ENCODE data around the gene KCNH2.

The KCNH2 gene

DNA sequence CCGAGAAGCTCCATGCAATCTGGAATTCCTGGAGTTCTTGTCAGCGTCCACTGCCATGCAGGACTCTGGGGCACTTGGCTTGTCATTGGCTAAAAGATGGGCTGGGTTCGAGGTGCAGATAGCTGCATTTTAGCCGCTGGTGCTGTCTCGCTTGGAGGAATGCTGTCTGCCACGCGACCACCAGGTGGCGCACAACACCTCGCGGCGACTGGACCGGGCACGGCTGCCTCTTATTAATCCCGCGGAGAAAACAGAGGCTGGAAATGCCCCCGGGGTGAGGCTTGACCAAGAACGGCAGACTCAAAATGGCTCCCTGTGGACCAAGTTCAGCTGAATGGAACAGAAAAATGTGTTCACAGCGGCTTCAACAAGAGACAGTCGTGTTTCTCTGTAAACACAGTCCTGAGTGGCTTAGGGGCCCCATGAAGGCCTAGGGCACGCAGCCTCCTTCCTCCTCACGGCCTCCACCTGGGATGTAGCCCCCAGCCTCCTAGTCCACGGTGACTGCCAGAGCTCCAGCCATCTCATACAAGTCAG is 79.6 kb downstream of the KCNH2 start:
- H3K27me3 Mint-ChIP-seq (ENCODE audit: low read depth, poor library complexity) = peaks cover 25% of the 10 kb centered on the region
- TF ChIP-seq, protein P1, sequence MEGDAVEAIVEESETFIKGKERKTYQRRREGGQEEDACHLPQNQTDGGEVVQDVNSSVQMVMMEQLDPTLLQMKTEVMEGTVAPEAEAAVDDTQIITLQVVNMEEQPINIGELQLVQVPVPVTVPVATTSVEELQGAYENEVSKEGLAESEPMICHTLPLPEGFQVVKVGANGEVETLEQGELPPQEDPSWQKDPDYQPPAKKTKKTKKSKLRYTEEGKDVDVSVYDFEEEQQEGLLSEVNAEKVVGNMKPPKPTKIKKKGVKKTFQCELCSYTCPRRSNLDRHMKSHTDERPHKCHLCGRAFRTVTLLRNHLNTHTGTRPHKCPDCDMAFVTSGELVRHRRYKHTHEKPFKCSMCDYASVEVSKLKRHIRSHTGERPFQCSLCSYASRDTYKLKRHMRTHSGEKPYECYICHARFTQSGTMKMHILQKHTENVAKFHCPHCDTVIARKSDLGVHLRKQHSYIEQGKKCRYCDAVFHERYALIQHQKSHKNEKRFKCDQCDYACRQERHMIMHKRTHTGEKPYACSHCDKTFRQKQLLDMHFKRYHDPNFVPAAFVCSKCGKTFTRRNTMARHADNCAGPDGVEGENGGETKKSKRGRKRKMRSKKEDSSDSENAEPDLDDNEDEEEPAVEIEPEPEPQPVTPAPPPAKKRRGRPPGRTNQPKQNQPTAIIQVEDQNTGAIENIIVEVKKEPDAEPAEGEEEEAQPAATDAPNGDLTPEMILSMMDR (IDR thresholded peaks at IDR 0.05) = peak; percentile 92
- no peak overlapping the region for H3K27ac Mint-ChIP-seq
- peaks cover 39% of the 10 kb centered on the region for H3K4me1 Mint-ChIP-seq
- peak; percentile 88 for DNase-seq
- H3K36me3 Mint-ChIP-seq (ENCODE audit: low read depth) = no peaks in the 10 kb centered on the region
- H3K9me3 Mint-ChIP-seq = peaks cover 11% of the 10 kb centered on the region
- H3K4me3 Mint-ChIP-seq = no peak overlapping the region

DNA sequence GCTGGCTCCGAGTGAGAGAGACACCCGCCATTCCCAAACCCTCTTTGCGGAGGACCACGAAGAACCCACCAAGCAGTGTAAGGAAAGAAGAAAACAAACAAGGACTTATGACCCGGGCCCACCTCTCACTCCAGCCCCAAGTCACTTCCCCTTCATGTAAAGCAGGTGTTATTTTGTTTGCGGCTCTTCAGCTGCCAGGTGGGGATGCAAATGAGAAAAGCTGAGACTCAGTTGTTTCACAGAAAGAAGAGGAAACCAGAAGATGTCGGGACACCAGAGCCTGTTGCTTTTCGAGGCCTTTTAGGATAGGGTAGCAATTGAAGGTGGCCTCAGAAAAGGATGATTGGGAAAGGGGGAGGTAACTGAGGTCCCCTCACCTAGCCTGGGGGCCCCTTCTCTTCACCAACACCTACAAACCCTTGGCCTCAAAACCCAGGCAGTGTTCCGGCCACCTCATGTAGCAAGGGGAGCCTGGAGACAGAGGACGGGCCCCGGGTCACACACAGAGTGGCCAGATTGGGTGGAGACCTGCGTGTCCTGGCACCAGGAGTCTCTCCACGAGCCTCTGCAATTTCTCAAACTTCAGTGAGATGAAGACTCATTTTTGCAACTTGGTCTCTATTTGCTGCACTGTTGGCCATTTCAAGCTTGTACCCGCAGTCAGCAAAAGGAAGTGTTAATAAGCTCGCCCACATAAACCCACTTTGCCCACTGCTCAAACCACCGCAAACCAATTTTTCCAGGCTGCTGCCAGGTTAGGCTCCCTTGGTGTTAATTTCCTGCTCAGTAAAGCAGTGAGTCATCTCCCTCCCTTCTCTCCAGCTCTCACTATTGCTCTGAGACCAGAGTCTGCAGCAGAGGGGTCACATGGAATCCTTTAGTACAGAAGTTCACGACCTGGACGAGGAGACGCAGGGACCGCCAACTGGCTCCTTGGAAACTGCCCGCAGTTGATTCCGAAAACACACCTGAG is 80.3 kb downstream of the KCNH2 start:
- no peak overlapping the region for H3K27ac Mint-ChIP-seq

GRCh38 chr7:150896562-150897209 is 81.4 kb downstream of the KCNH2 start:
- Mint-ChIP-seq H3K27me3 (ENCODE audit: low read depth, poor library complexity) (peaks cover 33% of the 10 kb centered on the region), H3K9me3 (peaks cover 23% of the 10 kb centered on the region), H3K4me1 (peaks cover 26% of the 10 kb centered on the region), H3K36me3 (ENCODE audit: low read depth) (no peaks in the 10 kb centered on the region), H3K4me3 (no peak overlapping the region), H3K27ac (no peak overlapping the region)
- DNase-seq = no peak
- TF ChIP-seq, protein P1 (IDR thresholded peaks at IDR 0.05) = no peak

More for the DNA sequence above, 80.3 kb downstream of the KCNH2 start:
- Mint-ChIP-seq H3K36me3 (ENCODE audit: low read depth) (no peaks in the 10 kb centered on the region), H3K9me3 (peaks cover 19% of the 10 kb centered on the region), H3K27me3 (ENCODE audit: low read depth, poor library complexity) (peaks cover 28% of the 10 kb centered on the region), H3K4me3 (no peak overlapping the region), H3K4me1 (peaks cover 38% of the 10 kb centered on the region)
- TF ChIP-seq, protein P1 (IDR thresholded peaks at IDR 0.05) = no peak
- DNase-seq = no peak

GRCh38 chr7:150895809-150896208 is 82.3 kb downstream of the KCNH2 start:
- H3K9me3 Mint-ChIP-seq = peaks cover 23% of the 10 kb centered on the region
- no peak for DNase-seq
- no peaks in the 10 kb centered on the region for H3K36me3 Mint-ChIP-seq (ENCODE audit: low read depth)
- H3K4me1 Mint-ChIP-seq = peaks cover 18% of the 10 kb centered on the region
- no peak overlapping the region for H3K27ac Mint-ChIP-seq
- no peak overlapping the region for H3K4me3 Mint-ChIP-seq
- peaks cover 33% of the 10 kb centered on the region for H3K27me3 Mint-ChIP-seq (ENCODE audit: low read depth, poor library complexity)
- TF ChIP-seq, protein P1 (IDR thresholded peaks at IDR 0.05) = no peak

Data from nephron progenitor cell (in vitro differentiated cells).